HG03135 (cell line): ENCODE results near the gene CSMD2.
"Not testable (repeated sequence)": the region's sequence is repeated elsewhere in the genome, so short reads cannot be mapped to it uniquely, and the experiment has no call there.

ENCODE experiments used
- ATAC-seq: cut with Tn5 transposase; IDR thresholded peaks from one replicate; pipeline ENCODE4 v1.9.1; 2021; ENCODE audit warnings: mild to moderate bottlenecking, moderate library complexity; ENCODE audit not compliant: unreplicated experiment

CSMD2 gene

DNA sequence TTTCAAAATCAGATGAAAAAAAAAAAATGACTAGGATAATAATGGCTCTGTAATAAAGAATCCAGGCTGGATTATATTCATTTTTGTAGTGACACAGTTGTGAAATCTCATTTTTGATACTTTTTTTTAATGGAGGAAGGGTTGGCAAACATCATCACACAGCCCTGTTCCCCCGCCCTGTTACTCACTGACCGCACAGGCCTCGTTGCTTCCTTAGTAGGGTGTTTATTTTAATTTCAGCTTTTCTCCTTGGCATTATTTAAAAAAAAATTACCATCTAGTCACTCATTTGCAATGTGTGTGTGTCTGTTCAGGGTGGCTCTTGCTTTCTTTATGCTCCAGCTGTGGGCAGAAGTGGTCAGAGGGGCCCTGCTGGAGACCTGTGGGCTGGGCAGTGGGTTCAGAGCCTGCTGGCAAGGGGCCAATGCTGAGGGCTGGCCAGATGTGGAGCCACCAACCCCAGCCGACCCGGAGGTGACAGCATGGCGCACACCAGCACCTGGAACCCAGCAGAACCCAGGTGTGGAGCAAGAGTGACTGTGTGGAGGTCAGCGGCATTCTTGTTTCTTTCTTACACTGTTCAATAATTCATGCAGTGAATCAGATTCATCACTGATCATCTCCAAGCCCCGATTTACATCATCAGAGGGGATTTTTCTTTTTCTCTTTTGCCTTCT lies 648.0 kb downstream of the CSMD2 start:
- no peak for ATAC-seq

DNA sequence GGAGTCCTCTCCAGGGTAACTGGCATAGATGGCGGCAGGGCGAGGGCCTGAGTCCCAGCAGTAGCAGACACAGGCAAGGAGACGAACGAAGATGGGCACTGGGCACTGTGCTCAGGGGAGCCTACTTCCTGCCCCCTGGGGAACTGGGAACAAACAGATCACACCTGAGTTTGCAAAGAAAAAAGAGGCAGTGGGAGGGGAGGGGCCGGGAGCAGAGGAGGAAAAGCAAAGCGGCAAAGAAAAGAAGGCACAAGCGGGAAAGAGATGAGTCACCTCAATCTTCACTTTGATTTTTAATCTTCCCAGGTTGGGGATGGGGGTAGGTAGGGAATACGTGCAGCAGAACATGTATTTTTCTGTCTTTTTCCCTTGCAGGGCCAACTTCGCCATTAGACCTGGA lies 648.6 kb downstream of the CSMD2 start:
- no peak for ATAC-seq

DNA sequence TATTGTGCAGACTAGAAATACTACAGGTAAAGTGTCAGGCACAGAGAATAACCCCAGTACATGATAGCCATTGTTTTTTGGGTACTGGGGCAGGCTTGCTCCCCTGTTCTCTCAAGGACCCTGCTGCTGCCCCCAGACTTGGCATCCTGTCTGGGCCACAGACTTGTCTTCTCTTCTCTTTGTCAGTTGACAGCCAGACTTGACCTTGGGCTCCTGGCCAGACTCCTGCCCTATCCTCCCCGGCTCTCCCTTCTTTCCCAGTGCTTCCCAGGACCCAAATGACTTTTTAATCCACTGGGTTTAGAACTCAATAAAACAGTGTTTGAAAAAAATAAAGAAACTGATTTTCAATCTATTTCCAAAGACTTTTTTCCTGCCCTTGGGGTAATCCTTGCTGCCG lies 649.4 kb downstream of the CSMD2 start:
- ATAC-seq = no peak

DNA sequence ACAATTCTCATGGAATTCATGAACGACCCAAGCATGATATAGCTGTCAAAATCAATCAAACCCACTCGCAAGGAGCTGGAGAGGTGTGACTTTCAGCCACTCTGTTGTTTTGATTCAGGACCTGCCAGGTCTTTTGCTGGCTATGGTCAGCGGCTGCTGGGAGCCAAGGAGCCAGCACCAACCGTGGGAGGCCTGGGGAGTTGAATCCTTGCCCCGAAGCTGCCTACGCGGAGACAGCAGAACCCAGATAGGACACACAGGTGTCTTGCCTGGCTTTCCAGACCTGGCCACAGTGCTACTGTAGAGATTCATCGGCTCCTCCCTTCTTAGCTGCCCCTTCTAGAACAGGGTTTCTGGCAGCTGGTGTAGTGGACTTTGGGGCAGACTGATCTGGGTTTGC lies 649.9 kb downstream of the CSMD2 start:
- ATAC-seq = no peak

DNA sequence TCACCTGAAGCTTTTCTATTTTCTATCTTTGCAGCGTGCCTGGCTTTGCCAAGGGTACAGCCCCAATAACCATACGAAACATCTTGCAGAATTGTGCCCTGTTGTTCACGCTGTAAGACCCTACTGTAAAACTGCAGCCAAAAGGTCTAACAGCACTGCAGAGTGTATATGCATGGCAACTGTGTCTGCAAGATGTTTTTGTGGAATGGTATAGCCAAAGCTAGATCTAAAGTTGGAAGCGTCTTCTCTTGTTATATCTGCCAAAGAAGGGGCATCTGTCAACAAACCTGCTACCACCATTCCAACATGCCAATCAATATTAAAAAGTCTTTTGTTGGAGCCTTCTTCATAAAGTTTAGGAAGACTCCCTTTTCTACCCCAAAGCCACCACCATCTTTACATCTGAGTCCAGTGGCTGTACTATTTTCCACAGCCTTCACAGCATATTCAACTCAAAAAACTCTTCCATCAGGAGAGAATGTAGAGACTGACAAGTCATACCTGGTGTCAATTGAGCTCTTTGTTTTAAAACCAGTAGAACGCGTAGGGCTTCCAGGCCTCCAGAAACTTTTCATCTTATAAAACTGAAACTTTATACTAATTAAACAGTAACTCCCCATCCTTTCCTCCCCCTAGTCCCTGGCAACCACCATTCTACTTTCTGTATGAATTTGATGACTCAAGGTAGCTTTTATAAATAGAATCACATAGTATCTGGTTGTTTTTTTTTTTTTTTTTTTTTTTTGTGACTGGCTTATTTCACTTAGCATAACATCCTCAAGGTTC lies 652.6 kb downstream of the CSMD2 start:
- no peak for ATAC-seq

DNA sequence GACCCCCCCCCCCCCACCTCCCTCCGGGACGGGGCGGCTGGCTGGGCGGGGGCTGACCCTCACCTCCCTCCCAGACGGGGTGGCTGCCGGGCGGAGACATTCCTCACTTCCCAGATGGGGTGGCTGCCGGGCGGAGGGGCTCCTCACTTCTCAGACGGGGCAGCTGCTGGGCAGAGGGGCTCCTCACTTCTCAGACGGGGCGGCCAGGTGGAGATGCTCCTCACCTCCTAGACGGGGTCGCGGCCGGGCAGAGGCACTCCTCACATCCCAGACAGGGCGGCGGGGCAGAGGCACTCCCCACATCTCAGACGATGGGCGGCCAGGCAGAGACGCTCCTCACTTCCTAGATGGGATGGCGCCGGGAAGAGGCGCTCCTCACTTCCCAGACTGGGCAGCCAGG lies 655.8 kb downstream of the CSMD2 start:
- not testable (repeated sequence) for ATAC-seq

DNA sequence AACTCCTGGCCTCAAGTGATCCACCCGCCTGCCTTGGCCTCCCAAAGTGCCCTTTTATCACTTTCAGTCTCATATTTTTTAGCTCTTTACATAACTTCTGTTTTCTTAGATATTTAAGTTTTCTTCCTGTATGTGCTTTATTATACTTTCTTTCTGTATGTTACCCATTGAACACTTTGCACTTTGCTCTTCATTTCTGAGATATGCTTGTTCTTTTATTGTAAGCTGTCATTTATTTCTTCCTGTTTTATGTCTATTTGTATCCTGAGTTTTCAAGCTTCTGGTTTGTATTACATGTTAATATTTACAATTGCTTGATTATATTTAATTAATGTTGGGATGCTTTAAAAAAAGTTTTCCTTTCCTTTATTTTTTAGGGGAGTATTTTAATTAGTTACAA lies 656.9 kb downstream of the CSMD2 start:
- no peak for ATAC-seq

DNA sequence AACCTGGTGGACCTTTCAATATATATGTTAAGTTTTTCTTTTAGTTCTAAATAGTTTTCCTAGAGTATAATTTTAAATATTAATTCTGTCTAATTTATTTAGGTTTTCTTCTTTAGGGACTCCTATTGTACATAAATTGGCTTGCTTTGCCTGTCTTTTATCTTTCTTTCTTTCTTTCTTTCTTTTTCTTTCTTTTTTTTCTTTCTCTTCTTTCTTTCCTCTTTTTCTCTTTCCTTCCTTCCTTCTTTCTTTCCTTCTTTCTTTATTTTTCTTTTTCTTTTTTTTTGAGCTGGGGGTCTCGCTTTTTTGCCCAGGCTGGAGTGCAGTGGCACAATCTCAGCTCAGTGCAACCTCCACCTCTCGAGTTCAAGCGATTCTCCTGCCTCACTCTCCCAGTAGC lies 657.4 kb downstream of the CSMD2 start:
- no peak for ATAC-seq

DNA sequence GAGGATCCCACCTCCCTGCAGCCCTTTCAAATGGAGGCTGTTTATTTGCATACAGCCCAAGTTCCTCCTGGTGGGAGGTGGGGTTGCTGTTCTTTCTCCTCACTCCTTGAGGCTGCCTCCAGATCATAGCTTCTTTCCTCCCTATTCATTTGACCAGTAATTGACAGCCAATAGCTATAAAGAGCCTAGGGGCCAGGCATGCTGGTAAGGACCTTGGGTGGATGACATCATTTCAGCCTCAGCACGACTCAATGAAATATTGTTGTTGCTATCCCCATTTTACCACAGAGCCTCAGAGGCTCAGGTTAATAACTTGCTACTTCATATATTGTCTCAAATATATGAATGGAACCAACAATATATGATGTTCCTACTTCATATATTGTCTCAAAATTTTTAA lies 661.5 kb downstream of the CSMD2 start:
- ATAC-seq = no peak

DNA sequence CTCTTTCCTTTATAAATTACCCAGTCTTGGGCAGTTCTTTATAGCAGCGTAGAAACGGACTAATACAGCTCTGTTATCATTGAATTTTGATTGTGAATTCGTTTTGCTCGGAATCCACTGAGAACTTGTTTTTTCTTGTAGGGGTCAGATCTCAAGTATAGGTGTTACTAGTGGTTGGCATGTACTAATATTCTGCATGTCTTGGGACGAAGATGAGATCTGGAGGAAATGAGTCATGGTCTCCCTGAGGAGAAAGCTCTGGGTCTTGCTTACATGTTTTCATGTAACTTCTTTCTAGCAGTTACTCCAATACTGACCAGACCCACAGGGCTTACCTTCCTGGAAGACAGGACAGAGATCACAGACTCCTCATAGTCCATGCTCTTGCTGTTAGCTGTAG lies 662.3 kb downstream of the CSMD2 start:
- ATAC-seq = no peak

DNA sequence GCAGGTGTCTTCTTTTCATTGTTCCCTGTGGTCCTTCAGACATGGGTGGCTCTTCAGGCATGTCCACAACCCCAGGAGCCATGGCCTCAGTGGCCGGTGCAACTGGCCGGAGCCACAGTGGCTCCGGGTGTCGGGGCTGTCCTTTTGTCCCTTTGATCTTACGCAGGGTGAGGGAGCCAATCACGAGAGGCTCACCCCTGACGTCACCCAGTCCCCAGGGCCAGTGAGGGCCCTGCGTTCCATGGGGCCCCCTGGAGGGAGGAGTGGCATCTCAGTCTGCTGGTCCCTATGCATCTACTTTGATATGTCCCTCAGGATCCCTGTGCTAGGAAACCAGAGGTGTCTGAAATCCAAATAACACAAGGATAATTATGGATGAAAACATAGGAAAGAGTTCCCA lies 663.3 kb downstream of the CSMD2 start:
- no peak for ATAC-seq

DNA sequence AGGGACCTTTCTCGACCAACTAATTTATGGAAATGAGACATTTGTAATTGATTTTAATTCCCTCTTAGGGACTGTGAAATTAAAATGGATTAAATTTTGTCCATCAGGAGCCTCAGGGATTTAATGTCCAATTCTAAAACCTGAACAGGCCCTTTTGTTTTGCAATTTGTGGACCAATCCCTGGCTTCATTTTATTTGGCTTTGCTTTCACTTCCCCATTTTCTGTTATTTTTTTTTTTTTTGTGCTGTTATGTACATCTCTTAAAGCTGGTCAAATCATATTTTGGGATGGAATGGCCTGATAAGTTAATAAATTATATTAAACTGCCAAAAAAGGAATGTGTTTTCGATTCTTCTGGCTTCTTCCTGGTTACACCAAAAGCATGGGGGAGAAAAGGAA lies 663.7 kb downstream of the CSMD2 start:
- no peak for ATAC-seq

DNA sequence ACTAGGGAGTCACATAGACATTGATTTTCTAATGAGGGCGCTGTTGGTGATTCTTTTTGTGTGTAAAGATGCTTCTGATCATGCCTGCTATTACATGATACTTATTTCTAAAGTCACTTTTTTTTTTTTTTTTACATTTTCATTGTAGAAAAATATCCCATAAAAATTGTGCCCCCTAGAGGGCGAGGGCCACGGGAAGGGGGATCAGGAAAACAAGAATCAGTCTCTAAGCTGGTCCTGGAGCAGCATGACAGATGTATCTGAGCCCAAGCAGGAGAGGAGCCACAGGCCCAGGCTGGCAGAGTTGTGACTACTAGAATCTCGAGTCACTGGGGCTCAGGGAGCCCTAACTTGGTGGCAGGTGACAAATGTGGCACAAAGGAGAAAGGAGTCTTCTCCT lies 664.5 kb downstream of the CSMD2 start:
- no peak for ATAC-seq

DNA sequence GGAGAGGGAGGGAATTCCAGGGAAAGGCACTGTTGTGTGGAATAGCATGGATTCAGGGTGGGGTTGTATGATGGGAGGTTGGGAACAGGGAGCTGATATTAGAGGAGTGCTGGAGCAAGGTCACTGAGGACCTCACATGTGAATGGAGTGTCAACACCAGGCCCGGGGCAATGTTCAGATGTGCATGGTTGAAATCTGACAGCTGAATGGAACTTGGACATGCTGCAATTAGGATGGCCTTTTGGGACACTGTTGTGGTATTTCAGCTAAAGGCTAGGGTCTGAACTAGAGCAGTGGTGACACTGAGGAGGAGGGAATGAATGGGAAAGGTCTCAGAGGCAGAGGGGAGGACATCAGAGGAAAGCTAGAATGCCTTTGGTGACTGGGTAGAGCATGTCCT lies 667.6 kb downstream of the CSMD2 start:
- ATAC-seq = no peak

DNA sequence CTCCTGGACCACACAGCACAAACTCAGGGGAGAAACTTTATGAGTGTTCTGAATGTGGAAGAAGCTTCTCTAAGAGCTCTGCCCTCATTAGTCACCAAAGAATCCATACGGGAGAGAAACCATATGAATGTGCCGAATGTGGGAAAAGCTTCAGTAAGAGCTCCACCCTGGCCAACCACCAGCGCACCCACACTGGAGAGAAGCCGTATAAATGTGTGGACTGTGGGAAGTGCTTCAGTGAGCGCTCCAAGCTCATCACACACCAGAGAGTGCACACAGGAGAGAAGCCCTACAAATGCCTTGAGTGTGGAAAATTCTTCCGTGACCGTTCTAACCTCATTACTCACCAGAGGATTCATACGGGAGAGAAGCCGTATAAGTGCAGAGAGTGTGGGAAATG lies 670.1 kb downstream of the CSMD2 start:
- no peak for ATAC-seq

DNA sequence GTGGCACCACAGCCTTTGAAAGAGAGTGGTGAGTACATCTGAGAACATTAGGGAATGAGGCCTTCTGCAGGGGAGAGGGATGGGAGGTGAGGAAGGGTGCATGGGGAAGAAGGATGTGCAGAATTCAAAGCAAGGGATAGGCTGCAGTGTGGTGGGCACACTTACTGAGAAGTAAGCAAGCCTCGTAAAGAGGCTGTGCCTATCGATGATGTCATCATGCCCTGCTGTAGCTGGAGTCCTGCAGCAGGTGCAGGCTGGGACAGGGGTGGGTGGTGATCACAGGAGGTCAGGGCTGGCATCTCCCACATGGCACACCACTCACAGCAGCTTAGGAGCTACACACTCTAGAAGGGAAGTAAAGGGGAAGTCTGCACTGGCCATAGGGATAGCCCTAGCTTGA lies 676.4 kb downstream of the CSMD2 start:
- ATAC-seq = no peak

DNA sequence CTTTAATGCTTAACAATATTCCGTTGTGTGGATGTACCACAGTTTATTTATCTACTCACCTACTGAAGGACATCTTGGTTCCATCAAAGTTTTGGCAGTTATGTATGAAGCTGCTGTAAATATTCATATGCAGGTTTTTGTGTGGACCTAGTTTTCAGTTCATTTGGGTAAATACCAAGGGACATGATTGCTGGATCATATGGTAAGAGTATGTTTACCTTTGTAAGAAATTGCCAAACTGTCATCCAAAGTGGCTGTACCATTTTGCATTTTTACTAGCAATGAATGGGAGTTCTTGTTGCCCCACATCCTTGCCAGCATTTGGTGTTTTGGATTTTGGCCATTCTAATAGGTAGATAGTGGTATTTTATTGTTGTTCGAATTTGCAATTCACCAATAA lies 682.6 kb downstream of the CSMD2 start:
- ATAC-seq = no peak

DNA sequence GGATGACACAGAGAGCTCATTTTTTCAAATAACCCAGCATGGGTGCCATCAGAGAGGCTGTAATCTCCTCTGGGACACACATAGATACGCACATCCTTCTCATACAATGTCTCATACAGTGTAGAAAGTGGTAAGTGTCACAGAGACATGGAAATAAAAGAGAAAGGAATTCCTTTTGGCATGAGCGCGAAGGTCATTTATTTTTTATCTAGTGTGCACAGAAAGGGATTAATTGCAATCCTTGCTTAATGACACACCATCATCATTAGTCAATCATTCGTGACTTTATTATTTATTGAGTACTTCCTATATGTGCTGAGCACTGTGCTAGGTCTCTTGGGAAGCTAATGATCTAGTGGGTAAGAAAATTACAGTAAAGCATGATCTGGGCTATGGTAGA lies 687.6 kb downstream of the CSMD2 start:
- no peak for ATAC-seq

DNA sequence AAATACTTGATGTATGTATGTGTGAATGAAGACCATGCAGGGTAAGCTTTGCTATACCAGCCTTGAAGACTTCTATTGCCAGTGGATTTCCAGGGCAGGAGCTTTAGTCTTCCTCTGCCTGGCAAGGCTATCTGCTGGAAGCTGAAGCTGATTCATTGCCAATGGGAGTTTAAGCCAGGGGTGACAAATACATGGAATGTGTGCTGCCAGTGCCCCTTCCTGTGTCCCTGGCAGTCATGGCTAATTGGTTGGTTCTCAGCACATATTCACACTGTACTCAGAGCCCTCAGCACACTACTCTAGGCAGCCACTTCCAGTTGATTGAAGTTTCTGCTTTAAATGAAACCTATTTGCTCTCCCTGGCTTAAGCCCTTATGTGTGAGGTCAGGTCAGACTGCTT lies 691.1 kb downstream of the CSMD2 start:
- no peak for ATAC-seq

DNA sequence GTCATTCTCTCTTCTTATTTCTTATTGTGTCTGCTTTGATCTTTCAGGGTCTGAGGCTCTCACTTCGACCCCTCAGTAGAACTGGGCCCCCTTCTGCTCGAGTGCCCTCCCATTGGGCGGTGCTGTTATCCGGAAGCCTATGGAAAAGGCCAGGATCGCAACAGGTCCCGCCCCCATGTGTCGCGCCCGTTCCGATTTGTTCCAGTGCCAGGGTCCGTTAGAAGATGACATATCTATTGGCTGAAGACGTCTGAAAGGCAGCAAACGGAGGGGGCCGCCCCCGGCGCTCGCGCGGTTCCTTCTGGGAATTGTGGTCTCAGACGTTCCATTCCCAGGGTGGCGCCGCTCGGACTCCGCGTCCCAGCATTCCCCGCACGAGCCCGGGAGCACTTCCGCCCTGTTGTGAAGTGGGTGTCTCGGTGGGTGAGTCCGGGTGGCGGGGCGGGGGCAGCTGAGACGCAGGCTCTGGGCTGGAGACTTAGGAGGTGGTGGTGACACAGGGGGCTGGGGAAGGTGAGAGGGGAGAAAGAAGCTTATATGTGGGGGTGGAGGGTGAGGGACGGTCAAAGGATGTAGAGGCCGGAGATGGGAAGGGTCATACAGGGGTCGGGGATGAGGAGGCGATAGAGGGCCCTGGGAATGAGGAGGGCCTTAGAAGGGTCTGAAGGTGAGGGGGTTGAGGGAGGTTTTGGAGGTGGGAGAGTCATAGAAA lies 692.6 kb downstream of the CSMD2 start, which contains the start of gene ZSCAN20:
TSS of gene ZSCAN20 (plus strand) at position 377 of the 712 bp plus-strand sequence. CDS start 6,644 bp downstream, outside the sequence.
- peak; percentile 92 for ATAC-seq

DNA sequence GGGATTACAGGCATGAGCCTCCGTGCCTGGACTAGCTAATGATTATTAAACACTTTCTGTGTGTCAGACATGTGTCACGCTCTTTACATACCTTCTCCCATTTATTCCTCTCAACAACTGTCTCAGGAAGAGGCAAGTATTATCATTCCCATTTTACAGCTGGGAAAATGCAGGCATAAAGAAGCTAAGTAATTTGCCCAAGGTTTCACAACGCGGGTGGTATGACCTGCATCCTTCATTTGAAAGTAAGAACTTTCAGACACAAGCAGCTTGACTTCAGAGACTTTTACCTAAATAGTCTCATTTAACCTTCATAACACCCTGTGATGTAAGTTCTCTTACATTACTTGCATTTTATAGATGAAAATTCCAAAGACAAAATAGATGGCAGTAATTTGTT lies 693.6 kb downstream of the CSMD2 start:
- no peak for ATAC-seq

DNA sequence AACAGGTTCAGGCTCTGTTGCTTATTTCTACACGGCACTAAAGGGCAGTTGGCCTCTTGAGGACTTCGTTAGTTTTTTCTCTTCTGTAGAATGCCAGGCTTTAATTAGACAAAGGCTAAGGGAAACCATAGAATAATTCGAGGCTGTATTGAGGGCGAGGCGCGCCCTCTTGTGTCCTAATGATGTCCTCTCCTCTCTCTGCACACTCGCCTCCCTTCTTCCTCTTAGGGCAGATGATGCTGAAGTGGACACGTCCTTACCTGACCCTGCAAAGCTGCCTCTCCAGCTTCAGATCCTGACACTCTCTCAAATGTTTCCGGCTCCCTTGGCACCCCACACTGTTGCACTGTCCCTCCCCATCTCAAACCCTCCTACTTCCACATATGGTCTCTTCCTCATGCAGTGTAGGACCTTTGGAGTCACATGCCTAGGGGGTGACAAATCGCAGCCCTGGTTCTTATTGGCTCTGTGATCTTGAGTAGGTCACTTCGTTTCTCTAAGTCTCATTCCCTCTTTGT lies 694.5 kb downstream of the CSMD2 start:
- peak; percentile 46 for ATAC-seq
